Hypothalamus (tissue), 51 donors: ENCODE data around the gene ZFAND2B.

Source experiments
- DNase-seq, 51 donors: peaks; one replicate each; lab custom pipeline; 2025; lab: John Stamatoyannopoulos, UW

The ZFAND2B gene

GRCh38 chr2:219175486-219175885 is 31.1 kb upstream of the ZFAND2B start:
- DNase-seq: no peak

GRCh38 chr2:219175928-219176817 is 30.4 kb upstream of the ZFAND2B start:
- peak in 35 of 51 donors; percentile 20 to 86 (median 55) for DNase-seq

GRCh38 chr2:219176818-219177551 is 29.6 kb upstream of the ZFAND2B start, which contains the start of gene CNPPD1:
Gene CNPPD1 (minus strand): TSS chr2:219176925. CDS start chr2:219176828, 97 bp downstream.
- peak; percentile 34 to 91 (median 75) for DNase-seq

GRCh38 chr2:219177552-219178376 is 28.8 kb upstream of the ZFAND2B start, which contains the start of gene RETREG2:
Gene RETREG2 (plus strand): TSS chr2:219178275. CDS start chr2:219178353, 78 bp downstream.
- peak; percentile 53 to 94 (median 79) for DNase-seq

- peak in 25 of 51 donors; percentile 19 to 83 (median 55) for DNase-seq
Observed at GRCh38 chr2:219178377-219179175, 28.0 kb upstream of the ZFAND2B start.

GRCh38 chr2:219179601-219180465 is 26.7 kb upstream of the ZFAND2B start:
- no peak for DNase-seq

- DNase-seq: no peak
Observed at GRCh38 chr2:219180961-219181360, 25.6 kb upstream of the ZFAND2B start.

- no peak for DNase-seq
Observed at GRCh38 chr2:219181531-219181930, 25.1 kb upstream of the ZFAND2B start.

GRCh38 chr2:219182331-219183150 is 24.0 kb upstream of the ZFAND2B start:
- no peak for DNase-seq

GRCh38 chr2:219183151-219183772 is 23.3 kb upstream of the ZFAND2B start:
- DNase-seq: no peak

- DNase-seq: no peak
Observed at GRCh38 chr2:219184121-219184520, 22.5 kb upstream of the ZFAND2B start.

- DNase-seq: no peak
Observed at GRCh38 chr2:219186754-219187456, 19.7 kb upstream of the ZFAND2B start.

GRCh38 chr2:219197388-219197787 is 9.2 kb upstream of the ZFAND2B start:
- no peak for DNase-seq

- no peak for DNase-seq
Observed at GRCh38 chr2:219198974-219199373, 7.6 kb upstream of the ZFAND2B start.

GRCh38 chr2:219199470-219200211 is 6.9 kb upstream of the ZFAND2B start:
- DNase-seq: no peak
